Ishikawa (cell line): ENCODE results near the gene FER.

Experiments used
- EGR1 ChIP-seq: IDR thresholded peaks from 2 replicates; pipeline ENCODE4 v1.6.1; 2012
- EP300 ChIP-seq: IDR thresholded peaks from 2 replicates; pipeline ENCODE4 v1.6.1; 2012; ENCODE audit warnings: borderline replicate concordance
- TCF12 ChIP-seq: IDR thresholded peaks from 2 replicates; pipeline ENCODE4 v1.6.1; 2012; ENCODE audit warnings: low read depth
- TEAD4 ChIP-seq: IDR thresholded peaks from 2 replicates; pipeline ENCODE4 v1.6.1; 2012
- TF ChIP-seq, protein P1 (sequence below): IDR thresholded peaks from 2 replicates; pipeline ENCODE4 v1.6.1; 2012

DNA sequence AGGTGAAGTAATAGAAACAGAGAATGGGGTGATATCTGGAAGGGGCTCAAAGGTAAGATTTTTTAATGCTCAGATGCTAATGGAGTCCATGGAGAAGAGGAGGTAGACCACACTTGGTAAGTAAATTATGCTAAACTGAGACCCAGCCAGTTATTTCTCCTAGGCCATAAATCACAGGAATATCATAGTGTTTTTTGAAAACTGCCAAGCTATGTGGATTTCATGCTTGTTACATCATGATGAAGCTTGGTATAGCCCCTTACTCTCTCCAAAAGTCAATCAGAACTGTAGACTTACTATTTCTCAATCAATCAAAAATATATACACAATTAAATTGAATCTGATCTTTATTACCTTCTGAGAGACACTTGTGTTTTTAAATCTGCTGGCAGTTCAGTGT, 409.2 kb downstream of the FER start:
- TF ChIP-seq EP300 (no peak), EGR1 (no peak), TCF12 (no peak), TEAD4 (no peak)
- TF ChIP-seq, protein P1, sequence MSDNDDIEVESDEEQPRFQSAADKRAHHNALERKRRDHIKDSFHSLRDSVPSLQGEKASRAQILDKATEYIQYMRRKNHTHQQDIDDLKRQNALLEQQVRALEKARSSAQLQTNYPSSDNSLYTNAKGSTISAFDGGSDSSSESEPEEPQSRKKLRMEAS = no peak
